ENCODE data around the gene PACSIN1.
"Not testable (repeated sequence)": the region's sequence is repeated elsewhere in the genome, so short reads cannot be mapped to it uniquely, and the experiment has no call there.

Gene PACSIN1

DNA sequence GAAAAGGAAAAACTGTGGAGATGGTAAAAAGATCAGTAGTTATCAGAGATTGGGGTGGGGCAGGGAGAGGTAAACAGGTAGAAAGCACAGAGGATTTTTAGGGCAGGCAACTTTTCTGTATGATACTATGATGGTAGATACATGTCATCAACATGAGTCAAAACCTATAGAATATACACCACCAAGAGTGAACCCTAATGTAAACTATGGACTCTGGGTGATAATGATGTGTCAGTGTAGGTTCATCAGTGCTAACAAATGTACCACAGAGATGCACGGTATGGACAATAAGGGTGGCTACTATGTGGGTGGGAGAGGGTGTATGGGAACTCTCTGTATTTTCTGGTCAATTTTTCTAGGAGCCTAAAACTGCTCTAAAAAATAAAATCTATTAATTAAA lies 18.5 kb downstream of the PACSIN1 start:
- TF ChIP-seq, protein P1, sequence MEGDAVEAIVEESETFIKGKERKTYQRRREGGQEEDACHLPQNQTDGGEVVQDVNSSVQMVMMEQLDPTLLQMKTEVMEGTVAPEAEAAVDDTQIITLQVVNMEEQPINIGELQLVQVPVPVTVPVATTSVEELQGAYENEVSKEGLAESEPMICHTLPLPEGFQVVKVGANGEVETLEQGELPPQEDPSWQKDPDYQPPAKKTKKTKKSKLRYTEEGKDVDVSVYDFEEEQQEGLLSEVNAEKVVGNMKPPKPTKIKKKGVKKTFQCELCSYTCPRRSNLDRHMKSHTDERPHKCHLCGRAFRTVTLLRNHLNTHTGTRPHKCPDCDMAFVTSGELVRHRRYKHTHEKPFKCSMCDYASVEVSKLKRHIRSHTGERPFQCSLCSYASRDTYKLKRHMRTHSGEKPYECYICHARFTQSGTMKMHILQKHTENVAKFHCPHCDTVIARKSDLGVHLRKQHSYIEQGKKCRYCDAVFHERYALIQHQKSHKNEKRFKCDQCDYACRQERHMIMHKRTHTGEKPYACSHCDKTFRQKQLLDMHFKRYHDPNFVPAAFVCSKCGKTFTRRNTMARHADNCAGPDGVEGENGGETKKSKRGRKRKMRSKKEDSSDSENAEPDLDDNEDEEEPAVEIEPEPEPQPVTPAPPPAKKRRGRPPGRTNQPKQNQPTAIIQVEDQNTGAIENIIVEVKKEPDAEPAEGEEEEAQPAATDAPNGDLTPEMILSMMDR (IDR thresholded peaks at IDR 0.05; ENCODE audit: unreplicated experiment in 3 of 3) = no peak
- H3K4me1 Mint-ChIP-seq = peaks cover 32% of the 10 kb centered on the region
- H3K36me3 Mint-ChIP-seq (ENCODE audit: low read depth) = no peaks in the 10 kb centered on the region

DNA sequence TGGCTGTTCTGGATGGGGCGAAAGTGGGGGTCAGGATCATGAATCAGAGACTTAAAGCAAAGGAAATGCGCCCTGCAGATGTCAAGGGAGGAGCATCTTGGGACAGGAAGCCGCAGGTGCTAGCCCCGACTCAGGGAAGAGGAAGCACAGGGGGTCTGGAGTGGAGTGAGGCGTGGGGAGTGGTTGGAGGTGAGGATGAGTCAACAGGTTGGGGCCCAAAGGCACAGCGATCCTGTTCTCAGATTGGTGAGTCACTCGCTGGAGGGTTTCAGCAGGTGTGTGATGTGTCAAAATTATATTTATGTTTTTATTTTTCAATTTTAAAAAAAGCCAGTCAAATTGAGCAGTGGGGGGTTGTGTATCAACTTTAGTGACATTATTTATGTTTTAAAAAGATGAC lies 19.0 kb downstream of the PACSIN1 start:
- Mint-ChIP-seq H3K9me3 (no peaks in the 10 kb centered on the region), H3K27ac (no peak overlapping the region), H3K4me1 (peaks cover 32% of the 10 kb centered on the region)

More for the DNA sequence above, 18.5 kb downstream of the PACSIN1 start:
- H3K9me3 Mint-ChIP-seq = no peaks in the 10 kb centered on the region
- H3K27ac Mint-ChIP-seq = no peak overlapping the region
- H3K27me3 Mint-ChIP-seq (ENCODE audit: low read depth) = no peaks in the 10 kb centered on the region
- no peak overlapping the region for H3K4me3 Mint-ChIP-seq

GRCh38 chr6:34485321-34486060 lies 19.6 kb downstream of the PACSIN1 start:
- H3K4me1 Mint-ChIP-seq = peaks cover 33% of the 10 kb centered on the region
- no peaks in the 10 kb centered on the region for H3K9me3 Mint-ChIP-seq
- TF ChIP-seq, protein P1 (IDR thresholded peaks at IDR 0.05; ENCODE audit: unreplicated experiment in 3 of 3) = no peak
- H3K27ac Mint-ChIP-seq = peak overlapping the region in 2 of 3 experiments; percentile 46 to 52
- H3K27me3 Mint-ChIP-seq (ENCODE audit: low read depth) = no peaks in the 10 kb centered on the region
- H3K4me3 Mint-ChIP-seq = no peak overlapping the region
- H3K36me3 Mint-ChIP-seq (ENCODE audit: low read depth) = no peaks in the 10 kb centered on the region

More for the DNA sequence above, 19.0 kb downstream of the PACSIN1 start:
- Mint-ChIP-seq H3K27me3 (ENCODE audit: low read depth) (no peaks in the 10 kb centered on the region), H3K36me3 (ENCODE audit: low read depth) (no peaks in the 10 kb centered on the region), H3K4me3 (no peak overlapping the region)
- TF ChIP-seq, protein P1 (IDR thresholded peaks at IDR 0.05; ENCODE audit: unreplicated experiment in 3 of 3) = no peak

- Mint-ChIP-seq H3K9me3 (no peaks in the 10 kb centered on the region), H3K4me1 (peaks cover 41% of the 10 kb centered on the region), H3K27me3 (ENCODE audit: low read depth) (no peaks in the 10 kb centered on the region), H3K4me3 (no peak overlapping the region), H3K27ac (peak overlapping the region in 2 of 3 experiments; percentile 46 to 52), H3K36me3 (ENCODE audit: low read depth) (no peaks in the 10 kb centered on the region)
- TF ChIP-seq, protein P1 (IDR thresholded peaks at IDR 0.05; ENCODE audit: unreplicated experiment in 3 of 3) = no peak
Observed at GRCh38 chr6:34486106-34486740, 20.3 kb downstream of the PACSIN1 start.

DNA sequence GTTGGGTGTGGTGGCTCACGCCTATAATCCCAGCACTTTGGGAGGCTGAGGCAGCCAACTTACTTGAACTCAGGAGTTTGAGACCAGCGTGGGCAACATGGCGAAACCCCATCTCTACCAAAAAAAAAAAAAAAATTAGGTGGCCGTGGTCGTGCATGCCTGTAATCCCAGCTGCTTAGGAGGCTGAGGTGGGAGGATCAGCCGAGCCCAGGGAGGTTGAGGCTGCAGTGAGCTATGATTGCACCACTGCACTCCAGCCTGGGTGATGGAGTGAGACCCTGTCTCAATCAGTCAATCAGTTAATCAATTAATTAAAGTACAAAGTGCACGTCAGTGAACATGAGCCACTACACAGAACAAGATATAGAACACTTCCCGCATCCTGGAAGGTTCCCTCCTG lies 21.0 kb downstream of the PACSIN1 start:
- not testable (repeated sequence) for H3K36me3 Mint-ChIP-seq (ENCODE audit: low read depth); H3K9me3 Mint-ChIP-seq

DNA sequence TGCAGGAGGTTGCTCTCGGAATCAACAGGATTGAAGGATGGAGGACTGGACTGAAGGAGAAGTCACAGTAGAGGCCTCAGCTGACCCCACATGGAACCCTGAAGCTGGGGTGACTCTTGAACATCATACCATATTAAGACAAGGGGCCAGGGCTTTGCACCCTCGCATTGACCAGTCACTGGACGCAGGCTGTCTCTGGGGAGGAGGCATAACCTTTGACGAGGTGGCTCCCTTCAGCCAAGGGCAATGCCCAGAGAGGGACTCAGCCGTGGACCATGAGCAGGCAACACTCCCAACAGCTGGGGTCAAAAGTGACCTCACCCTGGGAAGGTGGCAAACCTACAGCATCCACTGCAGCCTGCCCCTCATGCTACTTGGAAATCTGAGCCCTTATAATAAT lies 21.7 kb downstream of the PACSIN1 start:
- Mint-ChIP-seq H3K27ac (no peak overlapping the region), H3K4me1 (peaks cover 43% of the 10 kb centered on the region), H3K36me3 (ENCODE audit: low read depth) (no peaks in the 10 kb centered on the region), H3K4me3 (no peak overlapping the region), H3K27me3 (ENCODE audit: low read depth) (no peaks in the 10 kb centered on the region), H3K9me3 (no peaks in the 10 kb centered on the region)
- TF ChIP-seq, protein P1 (IDR thresholded peaks at IDR 0.05; ENCODE audit: unreplicated experiment in 3 of 3) = no peak

More for the DNA sequence above, 21.0 kb downstream of the PACSIN1 start:
- H3K27me3 Mint-ChIP-seq (ENCODE audit: low read depth); H3K27ac Mint-ChIP-seq; H3K4me3 Mint-ChIP-seq: not testable (repeated sequence)
- peaks cover 43% of the 10 kb centered on the region for H3K4me1 Mint-ChIP-seq
